Measurements from ENCODE around the gene TCP11X1. TPM values are rescaled to one million over a fixed set of nuclear protein-coding genes. Genes with fewer than 3 reads are reported as not detected.
"Not testable (repeated sequence)": the region's sequence is repeated elsewhere in the genome, so short reads cannot be mapped to it uniquely, and the experiment has no call there.

Gene TCP11X1
- not detected for polyA plus RNA-seq (2012; ENCODE audit: insufficient read depth, insufficient read length, low read depth)

- not testable (repeated sequence) for H3K4me3 ChIP-seq (ENCODE audit: low read depth, low read length); H3K4me1 ChIP-seq; H3K27me3 ChIP-seq; H3K36me3 ChIP-seq; DNase-seq; H3K9me3 ChIP-seq
Measured at GRCh38 chrX:102214986-102215385, at the start of gene TCP11X1. Gene TCP11X1 (plus strand): TSS chrX:102215301.

DNA sequence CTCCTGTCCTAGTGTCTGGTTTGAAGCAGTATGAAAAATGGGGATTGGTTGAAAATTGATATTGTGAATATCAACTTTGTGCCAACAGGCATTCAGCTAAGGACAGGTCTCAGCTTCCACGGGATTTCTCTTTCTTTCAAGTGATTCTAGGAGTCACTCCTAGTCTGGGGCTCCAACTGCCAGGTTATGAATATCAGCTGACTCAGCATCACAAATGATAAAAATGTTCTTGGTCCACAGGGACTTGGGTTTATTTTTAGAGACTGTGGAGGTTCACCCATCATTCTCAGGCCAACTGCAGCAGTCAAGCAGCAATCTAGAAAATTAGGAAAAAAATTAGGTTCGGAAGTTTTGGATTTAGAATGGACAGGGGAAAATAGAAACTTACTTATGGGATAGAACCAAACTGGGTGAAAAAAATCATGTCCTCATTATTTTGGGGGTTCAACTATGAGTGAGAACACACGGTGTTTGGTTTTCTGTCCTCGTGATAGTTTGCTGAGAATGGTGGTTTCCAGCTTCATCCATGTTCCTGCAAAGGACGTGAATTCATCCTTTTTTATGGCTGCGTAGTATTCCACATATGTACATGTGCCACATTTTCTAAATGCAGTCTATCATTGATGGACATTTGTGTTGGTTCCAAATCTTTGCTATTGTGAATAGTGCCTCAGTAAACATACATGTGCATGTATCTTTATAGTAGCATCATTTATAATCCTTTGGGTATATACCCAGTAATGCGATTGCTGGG lies 29.0 kb upstream of the TCP11X1 start:
- H3K36me3 ChIP-seq: no peaks in the 10 kb centered on the region

DNA sequence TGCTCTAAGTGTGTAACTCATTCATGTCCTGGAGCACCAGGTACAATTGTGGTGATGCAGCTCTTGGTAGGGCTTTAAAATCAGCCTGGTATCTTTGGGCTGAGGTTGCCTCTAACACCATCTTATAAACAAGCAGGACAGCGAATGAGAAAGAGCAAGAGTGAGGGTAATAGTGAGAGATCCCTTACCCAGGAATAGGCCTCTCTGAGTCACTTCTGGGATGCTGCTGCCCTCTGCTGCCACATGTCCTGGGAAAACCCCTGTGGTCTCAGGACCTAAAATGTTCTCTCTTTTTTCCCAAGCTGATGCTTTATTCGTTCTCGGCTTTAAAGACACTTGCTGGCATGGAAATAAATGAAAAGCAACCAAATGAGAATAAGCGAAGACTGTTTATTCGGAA lies 7.2 kb upstream of the TCP11X1 start:
- H3K9me3 ChIP-seq; H3K27me3 ChIP-seq; DNase-seq; H3K36me3 ChIP-seq; H3K4me1 ChIP-seq; H3K4me3 ChIP-seq (ENCODE audit: low read depth, low read length): not testable (repeated sequence)

More for the DNA sequence above, 29.0 kb upstream of the TCP11X1 start:
- H3K4me1 ChIP-seq: no peaks in the 10 kb centered on the region
- H3K9me3 ChIP-seq: no peaks in the 10 kb centered on the region
- no peak for DNase-seq
- TF ChIP-seq, protein P1, sequence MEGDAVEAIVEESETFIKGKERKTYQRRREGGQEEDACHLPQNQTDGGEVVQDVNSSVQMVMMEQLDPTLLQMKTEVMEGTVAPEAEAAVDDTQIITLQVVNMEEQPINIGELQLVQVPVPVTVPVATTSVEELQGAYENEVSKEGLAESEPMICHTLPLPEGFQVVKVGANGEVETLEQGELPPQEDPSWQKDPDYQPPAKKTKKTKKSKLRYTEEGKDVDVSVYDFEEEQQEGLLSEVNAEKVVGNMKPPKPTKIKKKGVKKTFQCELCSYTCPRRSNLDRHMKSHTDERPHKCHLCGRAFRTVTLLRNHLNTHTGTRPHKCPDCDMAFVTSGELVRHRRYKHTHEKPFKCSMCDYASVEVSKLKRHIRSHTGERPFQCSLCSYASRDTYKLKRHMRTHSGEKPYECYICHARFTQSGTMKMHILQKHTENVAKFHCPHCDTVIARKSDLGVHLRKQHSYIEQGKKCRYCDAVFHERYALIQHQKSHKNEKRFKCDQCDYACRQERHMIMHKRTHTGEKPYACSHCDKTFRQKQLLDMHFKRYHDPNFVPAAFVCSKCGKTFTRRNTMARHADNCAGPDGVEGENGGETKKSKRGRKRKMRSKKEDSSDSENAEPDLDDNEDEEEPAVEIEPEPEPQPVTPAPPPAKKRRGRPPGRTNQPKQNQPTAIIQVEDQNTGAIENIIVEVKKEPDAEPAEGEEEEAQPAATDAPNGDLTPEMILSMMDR (IDR thresholded peaks at IDR 0.05; ENCODE audit: low read depth, low read length): no peak
- no peak overlapping the region for H3K4me3 ChIP-seq (ENCODE audit: low read depth, low read length)
- H3K27me3 ChIP-seq: no peaks in the 10 kb centered on the region

DNA sequence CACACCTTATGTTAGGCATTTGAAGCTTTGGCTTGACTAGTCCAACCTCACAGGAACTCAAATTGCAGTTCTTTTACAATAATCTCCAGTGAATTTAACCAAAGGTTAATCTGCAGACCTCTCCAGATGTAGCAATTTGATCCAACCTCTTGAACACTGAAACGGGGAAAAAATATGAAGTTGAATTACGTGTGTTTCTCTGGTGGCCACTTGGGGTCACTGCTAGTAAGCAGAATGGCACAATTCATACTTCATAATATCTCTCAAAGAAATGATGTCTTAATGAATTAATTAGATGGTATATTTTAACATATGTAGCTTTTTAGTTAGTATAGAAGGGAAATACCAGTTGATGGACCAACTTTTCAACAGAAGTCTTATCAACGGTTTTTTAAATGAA lies 1.4 kb downstream of the TCP11X1 start:
- not testable (repeated sequence) for H3K27me3 ChIP-seq; H3K4me1 ChIP-seq; H3K9me3 ChIP-seq; DNase-seq; H3K36me3 ChIP-seq; H3K4me3 ChIP-seq (ENCODE audit: low read depth, low read length)

DNA sequence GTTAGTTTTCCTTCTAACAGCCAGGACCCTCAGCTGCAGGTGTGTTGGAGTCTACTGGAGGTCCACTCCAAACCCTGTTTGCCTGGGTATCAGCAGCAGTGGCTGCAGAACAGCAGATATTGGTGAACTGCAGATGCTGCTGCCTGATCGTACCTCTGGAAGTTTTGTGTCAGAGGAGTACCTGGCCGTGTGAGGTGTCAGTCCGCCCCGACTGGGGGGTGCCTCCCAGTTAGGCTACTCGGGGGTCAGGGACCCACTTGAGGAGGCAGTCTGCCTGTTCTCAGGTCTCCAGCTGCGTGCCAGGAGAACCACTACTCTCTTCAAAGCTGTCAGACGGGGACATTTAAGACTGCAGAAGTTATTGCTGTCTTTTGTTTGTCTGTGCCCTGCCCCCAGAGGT lies 20.6 kb downstream of the TCP11X1 start:
- not testable (repeated sequence) for H3K4me1 ChIP-seq; H3K4me3 ChIP-seq (ENCODE audit: low read depth, low read length); H3K9me3 ChIP-seq; H3K36me3 ChIP-seq; H3K27me3 ChIP-seq; DNase-seq

DNA sequence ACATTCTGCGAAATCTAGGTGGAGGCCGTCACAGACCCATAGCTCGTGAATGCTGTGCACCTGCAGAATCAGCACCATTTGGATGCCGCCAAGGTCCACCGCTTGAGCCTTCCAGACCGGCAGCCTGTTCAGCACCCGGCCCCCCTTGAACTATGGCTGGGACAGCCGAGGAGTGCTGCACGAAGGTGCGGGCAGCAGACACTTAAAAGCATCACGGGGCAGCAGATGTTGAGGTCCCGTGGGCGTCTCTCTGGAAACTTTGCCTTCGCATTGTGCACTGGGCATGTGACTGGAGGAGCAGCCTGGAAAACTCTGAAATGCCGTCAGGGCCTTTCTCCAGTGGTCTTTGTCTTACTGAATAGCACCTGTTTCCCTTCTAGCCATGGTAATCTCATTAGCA lies 25.2 kb downstream of the TCP11X1 start:
- DNase-seq; H3K4me3 ChIP-seq (ENCODE audit: low read depth, low read length); H3K27me3 ChIP-seq; H3K4me1 ChIP-seq; H3K9me3 ChIP-seq; H3K36me3 ChIP-seq: not testable (repeated sequence)

- H3K27me3 ChIP-seq; H3K4me3 ChIP-seq (ENCODE audit: low read depth, low read length); DNase-seq; H3K9me3 ChIP-seq; H3K36me3 ChIP-seq; H3K4me1 ChIP-seq: not testable (repeated sequence)
Measured at GRCh38 chrX:102246893-102247292, 31.8 kb downstream of the TCP11X1 start, which contains the start of gene NXF2. Gene NXF2 (plus strand): TSS chrX:102247167. CDS start chrX:102307079, 59,912 bp downstream.

DNA sequence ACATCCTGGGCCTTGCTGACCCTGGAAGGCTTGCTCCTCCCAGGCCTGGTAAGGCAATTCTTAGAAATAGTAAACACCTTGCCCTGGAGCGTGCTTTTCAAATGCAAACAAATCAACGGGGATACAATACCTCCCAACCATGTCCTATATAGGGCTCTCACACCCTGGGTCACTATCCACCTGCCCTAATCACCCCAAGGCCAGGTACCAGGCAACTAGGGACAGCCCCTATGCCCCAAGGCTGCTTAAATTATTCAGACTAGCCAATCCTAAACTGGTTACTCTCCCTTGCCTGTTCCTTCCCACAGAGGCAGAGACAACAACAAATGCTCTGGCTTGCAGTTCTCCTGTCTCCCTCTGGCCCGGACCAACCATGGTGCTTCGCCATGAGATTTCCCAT lies 57.1 kb downstream of the TCP11X1 start:
- not testable (repeated sequence) for H3K9me3 ChIP-seq; H3K4me3 ChIP-seq (ENCODE audit: low read depth, low read length); H3K27me3 ChIP-seq; H3K36me3 ChIP-seq; DNase-seq; H3K4me1 ChIP-seq

All from BE2C (cell line).